ENCODE results near the gene ILRUN. TPM values are rescaled to one million over a fixed set of nuclear protein-coding genes. Genes with fewer than 3 reads are reported as not detected.
A peak's percentile ranks its signal among the peaks of the same experiment; 100 is the strongest.
"Not testable (repeated sequence)": the region's sequence is repeated elsewhere in the genome, so short reads cannot be mapped to it uniquely, and the experiment has no call there.

Gene ILRUN
- total RNA-seq, 1 donor from 2014 or later = 69.6 TPM

DNA sequence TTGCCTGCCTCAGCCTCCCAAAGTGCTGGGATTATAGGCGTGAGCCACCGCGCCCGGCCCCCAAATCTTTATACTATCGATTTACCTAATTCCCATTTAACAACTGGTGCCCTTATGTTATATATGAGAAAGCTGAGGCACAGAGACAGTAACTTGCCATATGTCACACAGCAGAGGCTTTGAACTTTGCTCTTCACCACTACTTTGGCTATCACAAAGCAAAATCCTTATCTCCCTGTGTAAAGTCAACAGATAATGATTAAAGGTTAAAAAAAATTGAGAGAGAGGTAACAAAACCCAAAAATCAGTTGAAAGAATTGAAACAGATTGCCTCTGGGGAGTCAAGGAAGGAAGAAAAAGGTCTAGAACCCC is 22.3 kb downstream of the ILRUN start:
- DNase-seq (ENCODE audit: low spot score in 2 of 2) = no peak
- Histone ChIP-seq H3K27ac (no peak overlapping the region), H3K4me3 (no peak overlapping the region), H3K9me3 (no peaks in the 10 kb centered on the region), H3K4me1 (peaks cover 0 to 18% of the 10 kb centered on the region in 2 donors), H3K27me3 (no peaks in the 10 kb centered on the region), H3K36me3 (no peaks in the 10 kb centered on the region)
- TF ChIP-seq, protein P1, sequence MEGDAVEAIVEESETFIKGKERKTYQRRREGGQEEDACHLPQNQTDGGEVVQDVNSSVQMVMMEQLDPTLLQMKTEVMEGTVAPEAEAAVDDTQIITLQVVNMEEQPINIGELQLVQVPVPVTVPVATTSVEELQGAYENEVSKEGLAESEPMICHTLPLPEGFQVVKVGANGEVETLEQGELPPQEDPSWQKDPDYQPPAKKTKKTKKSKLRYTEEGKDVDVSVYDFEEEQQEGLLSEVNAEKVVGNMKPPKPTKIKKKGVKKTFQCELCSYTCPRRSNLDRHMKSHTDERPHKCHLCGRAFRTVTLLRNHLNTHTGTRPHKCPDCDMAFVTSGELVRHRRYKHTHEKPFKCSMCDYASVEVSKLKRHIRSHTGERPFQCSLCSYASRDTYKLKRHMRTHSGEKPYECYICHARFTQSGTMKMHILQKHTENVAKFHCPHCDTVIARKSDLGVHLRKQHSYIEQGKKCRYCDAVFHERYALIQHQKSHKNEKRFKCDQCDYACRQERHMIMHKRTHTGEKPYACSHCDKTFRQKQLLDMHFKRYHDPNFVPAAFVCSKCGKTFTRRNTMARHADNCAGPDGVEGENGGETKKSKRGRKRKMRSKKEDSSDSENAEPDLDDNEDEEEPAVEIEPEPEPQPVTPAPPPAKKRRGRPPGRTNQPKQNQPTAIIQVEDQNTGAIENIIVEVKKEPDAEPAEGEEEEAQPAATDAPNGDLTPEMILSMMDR (IDR thresholded peaks at IDR 0.05) = no peak
- intact Hi-C loops (cut with DNase I) = no loop called here

DNA sequence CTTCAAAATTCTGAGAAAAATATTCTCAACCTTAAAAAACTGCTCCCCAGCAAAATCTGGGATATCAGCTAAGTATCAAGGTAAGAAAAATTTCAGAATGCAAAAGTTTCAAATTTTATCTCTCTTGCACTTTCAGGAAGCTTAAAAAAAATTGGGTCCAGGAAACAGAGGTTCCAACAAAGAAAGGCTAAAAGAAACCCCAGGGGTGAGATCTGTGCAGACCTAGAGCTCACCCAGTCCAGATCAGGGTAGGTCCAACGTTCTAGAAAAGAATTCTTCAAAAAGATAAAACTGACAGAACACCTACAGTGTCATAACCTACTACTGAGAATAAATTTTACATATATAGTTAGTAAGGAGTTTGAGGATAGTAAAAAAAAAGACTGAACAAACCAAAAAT is 23.5 kb downstream of the ILRUN start:
- Histone ChIP-seq H3K27me3 (no peaks in the 10 kb centered on the region), H3K36me3 (no peaks in the 10 kb centered on the region), H3K4me3 (no peak overlapping the region), H3K27ac (peak overlapping the region in 1 of 2 donors; percentile 34), H3K4me1 (peaks cover 0 to 18% of the 10 kb centered on the region in 2 donors), H3K9me3 (no peaks in the 10 kb centered on the region)
- TF ChIP-seq, protein P1 (IDR thresholded peaks at IDR 0.05) = no peak
- DNase-seq (ENCODE audit: low spot score in 2 of 2) = no peak
- intact Hi-C loops (cut with DNase I) = no loop called here

DNA sequence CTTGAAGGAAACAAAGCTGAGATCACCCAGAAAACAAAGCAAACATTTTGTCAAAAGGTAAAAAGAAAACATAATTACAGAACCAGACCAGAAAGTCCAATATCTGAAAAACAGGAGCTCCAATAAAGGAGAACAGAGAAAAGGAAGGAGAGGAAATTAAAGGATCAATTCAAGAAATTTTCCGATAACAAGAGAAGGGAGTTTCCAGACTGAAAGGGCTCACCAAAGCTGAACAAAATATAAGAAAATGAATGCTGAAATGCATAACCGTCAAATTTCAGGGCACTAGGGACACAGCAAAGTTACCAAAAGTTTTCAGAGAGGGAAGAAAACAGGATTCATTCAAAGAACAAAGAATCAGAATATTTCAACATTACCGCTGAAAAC is 23.9 kb downstream of the ILRUN start:
- Histone ChIP-seq H3K27me3 (no peaks in the 10 kb centered on the region), H3K4me3 (no peak overlapping the region), H3K9me3 (no peaks in the 10 kb centered on the region), H3K36me3 (no peaks in the 10 kb centered on the region), H3K27ac (peak overlapping the region in 1 of 2 donors; percentile 34), H3K4me1 (peaks cover 0 to 18% of the 10 kb centered on the region in 2 donors)
- intact Hi-C loops (cut with DNase I) = no loop called here
- no peak for DNase-seq (ENCODE audit: low spot score in 2 of 2)
- TF ChIP-seq, protein P1 (IDR thresholded peaks at IDR 0.05) = no peak

DNA sequence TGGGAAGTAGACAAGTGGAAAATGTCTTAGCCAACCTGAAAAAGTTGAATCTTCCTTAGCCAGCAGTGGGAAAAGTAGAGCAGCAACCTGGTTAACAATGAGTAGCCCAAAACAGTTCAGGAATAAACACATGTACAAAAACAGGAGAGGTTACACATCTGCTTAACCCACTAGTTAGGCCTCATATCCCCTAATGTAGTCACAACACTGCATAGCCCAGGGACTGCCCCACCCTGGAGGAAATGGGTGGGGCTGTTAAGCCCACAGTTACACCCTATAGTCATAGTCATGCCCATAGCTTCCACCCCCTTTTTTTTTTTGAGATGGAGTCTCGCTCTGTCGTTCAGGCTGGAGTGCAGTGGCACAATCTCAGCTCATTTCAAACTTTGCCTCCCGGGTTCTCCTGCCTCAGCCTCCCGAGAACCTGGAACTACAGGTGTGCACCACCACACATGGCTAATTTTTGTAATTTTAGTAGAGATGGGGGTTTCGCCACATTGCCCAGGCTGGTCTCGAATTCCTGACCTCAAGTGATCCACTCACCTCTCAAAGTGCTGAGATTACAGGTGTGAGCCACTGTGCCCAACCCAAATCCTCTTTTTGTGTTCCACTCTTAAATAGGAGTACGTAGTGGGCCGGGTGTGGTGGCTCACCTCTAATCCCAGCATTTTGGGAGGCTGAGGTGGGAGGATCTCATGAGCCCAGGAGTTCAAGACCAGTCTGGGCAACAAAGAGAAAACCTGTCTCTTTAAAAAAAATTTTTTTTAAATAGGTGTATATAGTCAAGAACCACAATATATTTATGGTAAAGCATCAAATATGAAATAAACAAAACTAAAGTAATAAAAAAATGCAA is 24.5 kb downstream of the ILRUN start:
- TF ChIP-seq, protein P1 (IDR thresholded peaks at IDR 0.05) = no peak
- peak overlapping the region; percentile 23 to 61 for H3K27ac ChIP-seq
- H3K36me3 ChIP-seq = no peaks in the 10 kb centered on the region
- H3K9me3 ChIP-seq = no peaks in the 10 kb centered on the region
- intact Hi-C loops (cut with DNase I) = no loop called here
- no peaks in the 10 kb centered on the region for H3K27me3 ChIP-seq
- DNase-seq (ENCODE audit: low spot score in 2 of 2) = no peak
- peaks cover 0 to 22% of the 10 kb centered on the region in 2 donors for H3K4me1 ChIP-seq
- no peak overlapping the region for H3K4me3 ChIP-seq

DNA sequence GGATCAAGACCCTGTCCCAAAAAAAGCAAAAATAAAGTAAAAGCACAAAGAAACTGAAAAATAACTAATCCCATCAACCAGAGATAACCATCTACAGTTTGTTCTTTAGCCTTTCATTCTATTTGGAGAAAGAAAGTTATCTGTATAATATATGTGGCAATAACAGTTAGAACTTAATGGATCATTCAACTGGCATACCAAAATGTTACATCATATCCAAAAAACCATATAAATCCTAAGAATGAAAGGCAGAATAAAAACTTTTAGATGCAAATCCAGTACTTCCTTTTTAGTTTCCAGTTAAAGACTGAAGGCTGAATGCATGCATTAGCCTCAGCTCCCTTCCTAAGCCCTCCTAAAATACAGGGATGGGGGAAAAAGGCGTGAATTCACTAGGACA is 25.2 kb downstream of the ILRUN start:
- H3K36me3 ChIP-seq = no peaks in the 10 kb centered on the region
- H3K9me3 ChIP-seq = no peaks in the 10 kb centered on the region
- DNase-seq (ENCODE audit: low spot score in 2 of 2) = no peak
- peaks cover 0 to 23% of the 10 kb centered on the region in 2 donors for H3K4me1 ChIP-seq
- H3K4me3 ChIP-seq = no peak overlapping the region
- intact Hi-C loops (cut with DNase I) = no loop called here
- TF ChIP-seq, protein P1 (IDR thresholded peaks at IDR 0.05) = no peak
- no peaks in the 10 kb centered on the region for H3K27me3 ChIP-seq
- H3K27ac ChIP-seq = peak overlapping the region; percentile 23 to 61

DNA sequence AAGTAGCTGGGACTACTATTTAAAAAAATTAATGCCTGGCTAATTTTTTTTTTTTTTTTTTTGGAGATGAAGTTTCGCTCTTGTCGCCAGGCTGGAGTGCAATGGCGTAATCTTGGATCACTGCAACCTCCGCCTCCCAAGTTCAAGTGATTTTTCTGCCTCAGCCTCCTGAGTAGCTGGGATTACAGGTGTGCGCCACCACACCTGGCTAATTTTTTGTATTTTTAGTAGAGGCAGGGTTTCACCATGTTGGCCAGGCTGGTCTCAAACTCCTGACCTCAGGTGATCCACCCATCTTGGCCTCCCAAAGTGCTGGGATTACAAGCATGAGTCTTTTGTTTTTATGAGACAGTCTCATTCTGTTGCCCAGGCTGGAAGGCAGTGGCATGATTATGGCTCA is 27.8 kb downstream of the ILRUN start:
- intact Hi-C loops (cut with DNase I); H3K27ac ChIP-seq; DNase-seq (ENCODE audit: low spot score in 2 of 2); H3K9me3 ChIP-seq; H3K27me3 ChIP-seq; H3K4me3 ChIP-seq; H3K36me3 ChIP-seq: not testable (repeated sequence)
- peaks cover 0 to 37% of the 10 kb centered on the region in 2 donors for H3K4me1 ChIP-seq

All from ascending aorta (tissue), 2 donors.